ENCODE results near the gene SCIN.
"Not testable (repeated sequence)": the region's sequence is repeated elsewhere in the genome, so short reads cannot be mapped to it uniquely, and the experiment has no call there.

SCIN gene

GRCh38 chr7:12554351-12554750 is 16.2 kb upstream of the SCIN start:
- TF ChIP-seq CTCF (IDR thresholded peaks at IDR 0.05; ENCODE audit: low read depth, low read length), result no peak
- no peak for DNase-seq (ENCODE audit: low read depth in 2 of 2)
- H3K4me3 ChIP-seq (replicated peaks in 1 of 2; ENCODE audit: low read depth in 2 of 2, low read length in 2 of 2), result no peak overlapping the region

GRCh38 chr7:12554872-12555271 is 15.6 kb upstream of the SCIN start:
- H3K4me3 ChIP-seq (replicated peaks in 1 of 2; ENCODE audit: low read depth in 2 of 2, low read length in 2 of 2), result no peak overlapping the region
- DNase-seq (ENCODE audit: low read depth in 2 of 2), result no peak
- TF ChIP-seq CTCF (IDR thresholded peaks at IDR 0.05; ENCODE audit: low read depth, low read length), result no peak

- not testable (repeated sequence) for H3K4me3 ChIP-seq (replicated peaks in 1 of 2; ENCODE audit: low read depth in 2 of 2, low read length in 2 of 2); DNase-seq (ENCODE audit: low read depth in 2 of 2)
Measured at GRCh38 chr7:12555695-12556094, 14.8 kb upstream of the SCIN start.

GRCh38 chr7:12556139-12556792 is 14.3 kb upstream of the SCIN start:
- H3K4me3 ChIP-seq (replicated peaks in 1 of 2; ENCODE audit: low read depth in 2 of 2, low read length in 2 of 2); DNase-seq (ENCODE audit: low read depth in 2 of 2): not testable (repeated sequence)

- no peak for TF ChIP-seq CTCF (IDR thresholded peaks at IDR 0.05; ENCODE audit: low read depth, low read length)
- DNase-seq (ENCODE audit: low read depth in 2 of 2), result peak; percentile 4 to 7
- no peak overlapping the region for H3K4me3 ChIP-seq (replicated peaks in 1 of 2; ENCODE audit: low read depth in 2 of 2, low read length in 2 of 2)
Measured at GRCh38 chr7:12557282-12557681, 13.2 kb upstream of the SCIN start.

- H3K4me3 ChIP-seq (replicated peaks in 1 of 2; ENCODE audit: low read depth in 2 of 2, low read length in 2 of 2), result no peak overlapping the region
- peak in 1 of 2 donors; percentile 11 for DNase-seq (ENCODE audit: low read depth in 2 of 2)
- TF ChIP-seq CTCF (IDR thresholded peaks at IDR 0.05; ENCODE audit: low read depth, low read length), result no peak
Measured at GRCh38 chr7:12564996-12565764, 5.3 kb upstream of the SCIN start.

GRCh38 chr7:12565873-12566272 is 4.6 kb upstream of the SCIN start:
- no peak overlapping the region for H3K4me3 ChIP-seq (replicated peaks in 1 of 2; ENCODE audit: low read depth in 2 of 2, low read length in 2 of 2)
- TF ChIP-seq CTCF (IDR thresholded peaks at IDR 0.05; ENCODE audit: low read depth, low read length), result no peak
- DNase-seq (ENCODE audit: low read depth in 2 of 2), result no peak

GRCh38 chr7:12567015-12567414 is 3.5 kb upstream of the SCIN start:
- TF ChIP-seq CTCF (IDR thresholded peaks at IDR 0.05; ENCODE audit: low read depth, low read length), result no peak
- no peak for DNase-seq (ENCODE audit: low read depth in 2 of 2)
- no peak overlapping the region for H3K4me3 ChIP-seq (replicated peaks in 1 of 2; ENCODE audit: low read depth in 2 of 2, low read length in 2 of 2)
